ENCODE results near the gene CALM3. TPM values are rescaled to one million over a fixed set of nuclear protein-coding genes. Genes with fewer than 3 reads are reported as not detected.

CALM3 gene
- total and polyA plus RNA-seq, 2 of the 4 experiments (the other 2 are of a cell fraction), result 91.6 to 501 TPM

- 80% methylated on average over 2 of the region's 9 CpGs; no CpG with 5 or more reads in 1 of the 2 experiments for WGBS, 2 experiments (ENCODE audit: extremely low coverage in 2 of 2, insufficient read length in 1 of 2)
- Histone ChIP-seq H3K23ac (ENCODE audit: low read depth, low read length) (no peak overlapping the region), H3K4ac (ENCODE audit: low read depth, low read length) (no peak overlapping the region), H3K18ac (ENCODE audit: low read depth, low read length) (no peak overlapping the region), H2AK9ac (replicated peaks; ENCODE audit: low read depth, low read length, poor library complexity) (no peak overlapping the region), H4K91ac (ENCODE audit: insufficient read depth, low read depth, low read length) (no peak overlapping the region), H2AFZ (replicated peaks; ENCODE audit: low read length, poor library complexity) (no peak overlapping the region), H3K4me1 (ENCODE audit: control insufficient read depth, insufficient read depth, low read length) (no peaks in the 10 kb centered on the region), H3K4me2 (ENCODE audit: low read depth, low read length) (no peak overlapping the region), H3K4me3 (ENCODE audit: insufficient read depth, low read depth, low read length) (no peak overlapping the region), H3K9ac (ENCODE audit: low read depth, low read length) (no peak overlapping the region), H3K56ac (ENCODE audit: extremely low read depth, insufficient read depth, low read length) (no peak overlapping the region), H3K9me3 (ENCODE audit: control insufficient read depth, insufficient read depth, low read length) (peaks cover 3% of the 10 kb centered on the region; the same call in 1 of the 2 replicates), H3K36me3 (ENCODE audit: control insufficient read depth, insufficient read depth, low read length) (no peaks in the 10 kb centered on the region), H3K9me1 (ENCODE audit: insufficient read depth, low read length) (no peaks in the 10 kb centered on the region), H3K79me1 (ENCODE audit: low read depth in 1 of 2, low read length in 2 of 2) (no peaks in the 10 kb centered on the region), H2BK120ac (ENCODE audit: low read depth, low read length) (no peak overlapping the region), H2AK5ac (ENCODE audit: low read depth, low read length) (no peak overlapping the region), H4K20me1 (ENCODE audit: insufficient read depth, low read length) (no peaks in the 10 kb centered on the region), H2BK15ac (ENCODE audit: low read depth, low read length) (no peak overlapping the region), H2BK20ac (ENCODE audit: low read depth, low read length) (no peak overlapping the region), H2BK5ac (ENCODE audit: low read depth, low read length, poor library complexity, severe bottlenecking) (no peak overlapping the region), H4K5ac (ENCODE audit: low read depth, low read length) (no peak overlapping the region), H3K27ac (ENCODE audit: insufficient read depth, low read length) (no peak overlapping the region), H3K27me3 (ENCODE audit: control insufficient read depth, insufficient read depth, low read length) (peaks cover 3% of the 10 kb centered on the region), H4K8ac (ENCODE audit: low read depth in 2 of 2, low read length in 2 of 2) (no peak overlapping the region), H3K14ac (replicated peaks; ENCODE audit: low read depth, low read length) (no peak overlapping the region)
- in situ Hi-C loops (cut with MboI; ENCODE audit: low sequenced_read_pairs) (no loop called here), dilution Hi-C loops (cut with HindIII; ENCODE audit: low sequenced_read_pairs, unreplicated experiment) (no loop called here), intact Hi-C loops (cut with micrococcal nuclease) (loop anchor here (10.0 kb wide), 1 partner anchor 444 kb away; no protein-coding TSS in a partner anchor)
- CTCF ChIA-PET, result no interaction called here
- ATAC-seq (ENCODE audit: low read depth) (no peak), DNase-seq (no peak)
- POLR2A ChIA-PET (ENCODE audit: unreplicated experiment), result no interaction called here
- TF ChIP-seq MAFK (IDR thresholded peaks at IDR 0.05; ENCODE audit: low read depth, low read length) (no peak), BHLHE40 (IDR thresholded peaks at IDR 0.05; ENCODE audit: low read depth, low read length) (no peak), CEBPB (IDR thresholded peaks at IDR 0.05; ENCODE audit: low read depth, low read length) (no peak), MAZ (IDR thresholded peaks at IDR 0.05; ENCODE audit: borderline replicate concordance, low read depth, low read length) (no peak), RFX5 (IDR thresholded peaks at IDR 0.05; ENCODE audit: low read depth, low read length) (no peak), MXI1 (IDR thresholded peaks at IDR 0.05; ENCODE audit: borderline replicate concordance, low read depth, low read length) (no peak), RAD21 (IDR thresholded peaks at IDR 0.05; ENCODE audit: low read length) (no peak), CHD1 (IDR thresholded peaks at IDR 0.05; ENCODE audit: low read depth, low read length) (no peak), SMC3 (IDR thresholded peaks at IDR 0.05; ENCODE audit: low read depth, low read length) (no peak), FOS (IDR thresholded peaks at IDR 0.05; ENCODE audit: low read depth, low read length) (no peak), NFE2L2 (IDR thresholded peaks at IDR 0.05; ENCODE audit: low read depth, low read length) (no peak), RCOR1 (IDR thresholded peaks at IDR 0.05; ENCODE audit: insufficient replicate concordance, low read length) (no peak), POLR2A (IDR thresholded peaks at IDR 0.05; ENCODE audit: low read depth, low read length) (no peak)
- TF ChIP-seq, protein P1, sequence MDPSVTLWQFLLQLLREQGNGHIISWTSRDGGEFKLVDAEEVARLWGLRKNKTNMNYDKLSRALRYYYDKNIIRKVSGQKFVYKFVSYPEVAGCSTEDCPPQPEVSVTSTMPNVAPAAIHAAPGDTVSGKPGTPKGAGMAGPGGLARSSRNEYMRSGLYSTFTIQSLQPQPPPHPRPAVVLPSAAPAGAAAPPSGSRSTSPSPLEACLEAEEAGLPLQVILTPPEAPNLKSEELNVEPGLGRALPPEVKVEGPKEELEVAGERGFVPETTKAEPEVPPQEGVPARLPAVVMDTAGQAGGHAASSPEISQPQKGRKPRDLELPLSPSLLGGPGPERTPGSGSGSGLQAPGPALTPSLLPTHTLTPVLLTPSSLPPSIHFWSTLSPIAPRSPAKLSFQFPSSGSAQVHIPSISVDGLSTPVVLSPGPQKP (IDR thresholded peaks at IDR 0.05; ENCODE audit: borderline replicate concordance, low read depth, low read length), result no peak
- TF ChIP-seq, protein P2, sequence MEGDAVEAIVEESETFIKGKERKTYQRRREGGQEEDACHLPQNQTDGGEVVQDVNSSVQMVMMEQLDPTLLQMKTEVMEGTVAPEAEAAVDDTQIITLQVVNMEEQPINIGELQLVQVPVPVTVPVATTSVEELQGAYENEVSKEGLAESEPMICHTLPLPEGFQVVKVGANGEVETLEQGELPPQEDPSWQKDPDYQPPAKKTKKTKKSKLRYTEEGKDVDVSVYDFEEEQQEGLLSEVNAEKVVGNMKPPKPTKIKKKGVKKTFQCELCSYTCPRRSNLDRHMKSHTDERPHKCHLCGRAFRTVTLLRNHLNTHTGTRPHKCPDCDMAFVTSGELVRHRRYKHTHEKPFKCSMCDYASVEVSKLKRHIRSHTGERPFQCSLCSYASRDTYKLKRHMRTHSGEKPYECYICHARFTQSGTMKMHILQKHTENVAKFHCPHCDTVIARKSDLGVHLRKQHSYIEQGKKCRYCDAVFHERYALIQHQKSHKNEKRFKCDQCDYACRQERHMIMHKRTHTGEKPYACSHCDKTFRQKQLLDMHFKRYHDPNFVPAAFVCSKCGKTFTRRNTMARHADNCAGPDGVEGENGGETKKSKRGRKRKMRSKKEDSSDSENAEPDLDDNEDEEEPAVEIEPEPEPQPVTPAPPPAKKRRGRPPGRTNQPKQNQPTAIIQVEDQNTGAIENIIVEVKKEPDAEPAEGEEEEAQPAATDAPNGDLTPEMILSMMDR (conservative IDR thresholded peaks at IDR 0.05; ENCODE audit: low read depth, low read length), result no peak
- TF ChIP-seq, protein P3, sequence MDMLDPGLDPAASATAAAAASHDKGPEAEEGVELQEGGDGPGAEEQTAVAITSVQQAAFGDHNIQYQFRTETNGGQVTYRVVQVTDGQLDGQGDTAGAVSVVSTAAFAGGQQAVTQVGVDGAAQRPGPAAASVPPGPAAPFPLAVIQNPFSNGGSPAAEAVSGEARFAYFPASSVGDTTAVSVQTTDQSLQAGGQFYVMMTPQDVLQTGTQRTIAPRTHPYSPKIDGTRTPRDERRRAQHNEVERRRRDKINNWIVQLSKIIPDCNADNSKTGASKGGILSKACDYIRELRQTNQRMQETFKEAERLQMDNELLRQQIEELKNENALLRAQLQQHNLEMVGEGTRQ (IDR thresholded peaks at IDR 0.05; ENCODE audit: low read depth, low read length), result no peak
- BruUV-seq (replicated peaks), result no TSS peak
Measured at GRCh38 chr19:46559203-46559602, 41.9 kb upstream of the CALM3 start.

Measured in IMR-90 (cell line).